Measurements from ENCODE around the gene WDR54. TPM values are rescaled to one million over a fixed set of nuclear protein-coding genes. Genes with fewer than 3 reads are reported as not detected.

Gene WDR54
- total and polyA plus RNA-seq, 4 donors: 1.7 to 4.2 (median 3.1) TPM

GRCh38 chr2:74387346-74387745 lies 34.2 kb upstream of the WDR54 start:
- WGBS: 93% methylated on average over 1 of the region's 1 CpG
- H3K9me3 ChIP-seq (ENCODE audit: control insufficient read depth in 4 of 4, low read length in 3 of 4): no peaks in the 10 kb centered on the region
- no peak for DNase-seq (ENCODE audit: low spot score)
- H3K4me3 ChIP-seq (ENCODE audit: low read depth in 1 of 3, low read length in 3 of 3): no peak overlapping the region
- H3K27me3 ChIP-seq (ENCODE audit: control insufficient read depth in 4 of 4, insufficient read depth in 4 of 4, low read length in 3 of 4): no peaks in the 10 kb centered on the region
- H3K36me3 ChIP-seq (ENCODE audit: control insufficient read depth in 4 of 4, insufficient read depth in 3 of 4, low read depth in 1 of 4, low read length in 3 of 4): no peaks in the 10 kb centered on the region
- no peak overlapping the region for H3K9ac ChIP-seq (ENCODE audit: low read depth in 1 of 2, low read length in 2 of 2)
- H3K4me1 ChIP-seq (ENCODE audit: control insufficient read depth in 4 of 4, insufficient read depth in 4 of 4, low read length in 3 of 4): peaks cover 4 to 34% (median 24%) of the 10 kb centered on the region in 4 donors
- no peak overlapping the region for H3K27ac ChIP-seq (ENCODE audit: low read depth in 1 of 2, low read length in 2 of 2)
- TF ChIP-seq FOXA1 (IDR thresholded peaks at IDR 0.05) (no peak), REST (IDR thresholded peaks at IDR 0.05) (no peak), MAX (IDR thresholded peaks at IDR 0.05) (no peak), ZBTB33 (IDR thresholded peaks at IDR 0.05) (no peak), FOXA2 (IDR thresholded peaks at IDR 0.05) (no peak), TAF1 (conservative IDR thresholded peaks at IDR 0.05) (no peak), JUND (IDR thresholded peaks at IDR 0.05) (no peak), EGR1 (IDR thresholded peaks at IDR 0.05; ENCODE audit: low read depth in 2 of 2) (no peak), NR2F2 (IDR thresholded peaks at IDR 0.05) (no peak), ATF3 (IDR thresholded peaks at IDR 0.05) (no peak), GABPA (IDR thresholded peaks at IDR 0.05 in 1 of 2, conservative IDR thresholded peaks at IDR 0.05 in 1 of 2) (no peak), HNF4G (IDR thresholded peaks at IDR 0.05) (no peak), CTCF (IDR thresholded peaks at IDR 0.05; ENCODE audit: low read depth, low read length, missing input control) (no peak)

GRCh38 chr2:74390606-74391005 lies 30.9 kb upstream of the WDR54 start:
- Histone ChIP-seq H3K36me3 (ENCODE audit: control insufficient read depth in 4 of 4, insufficient read depth in 3 of 4, low read depth in 1 of 4, low read length in 3 of 4) (no peaks in the 10 kb centered on the region), H3K9ac (ENCODE audit: low read depth in 1 of 2, low read length in 2 of 2) (no peak overlapping the region), H3K4me3 (ENCODE audit: low read depth in 1 of 3, low read length in 3 of 3) (no peak overlapping the region), H3K27me3 (ENCODE audit: control insufficient read depth in 4 of 4, insufficient read depth in 4 of 4, low read length in 3 of 4) (no peaks in the 10 kb centered on the region), H3K4me1 (ENCODE audit: control insufficient read depth in 4 of 4, insufficient read depth in 4 of 4, low read length in 3 of 4) (peaks cover 4 to 21% (median 15%) of the 10 kb centered on the region in 4 donors), H3K9me3 (ENCODE audit: control insufficient read depth in 4 of 4, low read length in 3 of 4) (no peaks in the 10 kb centered on the region), H3K27ac (ENCODE audit: low read depth in 1 of 2, low read length in 2 of 2) (no peak overlapping the region)
- 72% methylated on average over 5 of the region's 5 CpGs for WGBS
- no peak for DNase-seq (ENCODE audit: low spot score)
- no peak for TF ChIP-seq EGR1 (IDR thresholded peaks at IDR 0.05; ENCODE audit: low read depth in 2 of 2)
- no peak for TF ChIP-seq FOXA2 (IDR thresholded peaks at IDR 0.05)
- TF ChIP-seq FOXA1 (IDR thresholded peaks at IDR 0.05): no peak
- TF ChIP-seq RXRA (IDR thresholded peaks at IDR 0.05): no peak

All from liver (tissue), 9 donors.